ENCODE measurements around the gene DTNA. TPM values are rescaled to one million over a fixed set of nuclear protein-coding genes. Genes with fewer than 3 reads are reported as not detected.

The DTNA gene
- total and polyA plus RNA-seq, 4 donors, result 90.4 to 190 (median 131) TPM

- peaks cover 3% of the 10 kb centered on the region for H3K36me3 ChIP-seq (ENCODE audit: control insufficient read depth, insufficient read depth, low read length)
- DNase-seq (ENCODE audit: low read depth in 4 of 6, low spot score in 6 of 6), result peak in 1 of 6 donors; percentile 70
- WGBS (ENCODE audit: insufficient coverage), result no CpG with 5 or more reads among the region's 7 CpGs
- H3K4me1 ChIP-seq (ENCODE audit: control insufficient read depth, insufficient read depth, low read length), result no peaks in the 10 kb centered on the region
- no peaks in the 10 kb centered on the region for H3K27me3 ChIP-seq (ENCODE audit: control insufficient read depth, insufficient read depth, low read length)
- H3K4me3 ChIP-seq (ENCODE audit: low read depth, low read length), result no peak overlapping the region
- H3K9me3 ChIP-seq (ENCODE audit: control insufficient read depth, insufficient read depth, low read length), result no peaks in the 10 kb centered on the region
- H3K27ac ChIP-seq (ENCODE audit: low read depth, low read length), result no peak overlapping the region
Observed at GRCh38 chr18:34796035-34796657, 86.0 kb downstream of the DTNA start.

GRCh38 chr18:34799291-34799690, 89.2 kb downstream of the DTNA start:
- H3K27me3 ChIP-seq (ENCODE audit: control insufficient read depth, insufficient read depth, low read length), result no peaks in the 10 kb centered on the region
- no peaks in the 10 kb centered on the region for H3K4me1 ChIP-seq (ENCODE audit: control insufficient read depth, insufficient read depth, low read length)
- peaks cover 3% of the 10 kb centered on the region for H3K36me3 ChIP-seq (ENCODE audit: control insufficient read depth, insufficient read depth, low read length)
- DNase-seq (ENCODE audit: low read depth in 4 of 6, low spot score in 6 of 6), result peak in 1 of 6 donors; percentile 64
- H3K9me3 ChIP-seq (ENCODE audit: control insufficient read depth, insufficient read depth, low read length), result no peaks in the 10 kb centered on the region
- H3K27ac ChIP-seq (ENCODE audit: low read depth, low read length), result no peak overlapping the region
- no peak overlapping the region for H3K4me3 ChIP-seq (ENCODE audit: low read depth, low read length)
- WGBS (ENCODE audit: insufficient coverage), result no CpG with 5 or more reads among the region's 4 CpGs

GRCh38 chr18:34800381-34800780, 90.3 kb downstream of the DTNA start:
- Histone ChIP-seq H3K27me3 (ENCODE audit: control insufficient read depth, insufficient read depth, low read length) (no peaks in the 10 kb centered on the region), H3K4me3 (ENCODE audit: low read depth, low read length) (no peak overlapping the region), H3K36me3 (ENCODE audit: control insufficient read depth, insufficient read depth, low read length) (peaks cover 3% of the 10 kb centered on the region), H3K4me1 (ENCODE audit: control insufficient read depth, insufficient read depth, low read length) (no peaks in the 10 kb centered on the region), H3K9me3 (ENCODE audit: control insufficient read depth, insufficient read depth, low read length) (no peaks in the 10 kb centered on the region), H3K27ac (ENCODE audit: low read depth, low read length) (no peak overlapping the region)
- 100% methylated on average over 1 of the region's 1 CpG for WGBS (ENCODE audit: insufficient coverage)
- DNase-seq (ENCODE audit: low read depth in 4 of 6, low spot score in 6 of 6), result no peak

- Histone ChIP-seq H3K9me3 (ENCODE audit: control insufficient read depth, insufficient read depth, low read length) (no peaks in the 10 kb centered on the region), H3K27ac (ENCODE audit: low read depth, low read length) (peak overlapping the region; percentile 27), H3K36me3 (ENCODE audit: control insufficient read depth, insufficient read depth, low read length) (peaks cover 3% of the 10 kb centered on the region), H3K4me3 (ENCODE audit: low read depth, low read length) (no peak overlapping the region), H3K4me1 (ENCODE audit: control insufficient read depth, insufficient read depth, low read length) (no peaks in the 10 kb centered on the region), H3K27me3 (ENCODE audit: control insufficient read depth, insufficient read depth, low read length) (no peaks in the 10 kb centered on the region)
- DNase-seq (ENCODE audit: low read depth in 4 of 6, low spot score in 6 of 6), result no peak
- 100% methylated on average over 1 of the region's 2 CpGs for WGBS (ENCODE audit: insufficient coverage)
Observed at GRCh38 chr18:34801774-34802173, 91.7 kb downstream of the DTNA start.

- 40% methylated on average over 3 of the region's 3 CpGs for WGBS (ENCODE audit: insufficient coverage)
Observed at GRCh38 chr18:34802959-34803358, 92.9 kb downstream of the DTNA start.

GRCh38 chr18:34803877-34804400, 93.8 kb downstream of the DTNA start:
- Histone ChIP-seq H3K27me3 (ENCODE audit: control insufficient read depth, insufficient read depth, low read length) (no peaks in the 10 kb centered on the region), H3K4me1 (ENCODE audit: control insufficient read depth, insufficient read depth, low read length) (peaks cover 5% of the 10 kb centered on the region), H3K36me3 (ENCODE audit: control insufficient read depth, insufficient read depth, low read length) (no peaks in the 10 kb centered on the region), H3K9me3 (ENCODE audit: control insufficient read depth, insufficient read depth, low read length) (no peaks in the 10 kb centered on the region), H3K4me3 (ENCODE audit: low read depth, low read length) (no peak overlapping the region), H3K27ac (ENCODE audit: low read depth, low read length) (no peak overlapping the region)
- WGBS (ENCODE audit: insufficient coverage), result 70% methylated on average over 5 of the region's 5 CpGs
- no peak for DNase-seq (ENCODE audit: low read depth in 4 of 6, low spot score in 6 of 6)

More at GRCh38 chr18:34802959-34803358, 92.9 kb downstream of the DTNA start:
- no peaks in the 10 kb centered on the region for H3K27me3 ChIP-seq (ENCODE audit: control insufficient read depth, insufficient read depth, low read length)
- H3K4me1 ChIP-seq (ENCODE audit: control insufficient read depth, insufficient read depth, low read length), result peaks cover 5% of the 10 kb centered on the region
- H3K27ac ChIP-seq (ENCODE audit: low read depth, low read length), result no peak overlapping the region
- DNase-seq (ENCODE audit: low read depth in 4 of 6, low spot score in 6 of 6), result peak in 1 of 6 donors; percentile 66
- H3K4me3 ChIP-seq (ENCODE audit: low read depth, low read length), result no peak overlapping the region
- no peaks in the 10 kb centered on the region for H3K9me3 ChIP-seq (ENCODE audit: control insufficient read depth, insufficient read depth, low read length)
- H3K36me3 ChIP-seq (ENCODE audit: control insufficient read depth, insufficient read depth, low read length), result no peaks in the 10 kb centered on the region

- H3K36me3 ChIP-seq (ENCODE audit: control insufficient read depth, insufficient read depth, low read length), result no peaks in the 10 kb centered on the region
- WGBS (ENCODE audit: insufficient coverage), result 58% methylated on average over 4 of the region's 7 CpGs
- H3K9me3 ChIP-seq (ENCODE audit: control insufficient read depth, insufficient read depth, low read length), result no peaks in the 10 kb centered on the region
- no peak overlapping the region for H3K27ac ChIP-seq (ENCODE audit: low read depth, low read length)
- H3K4me1 ChIP-seq (ENCODE audit: control insufficient read depth, insufficient read depth, low read length), result peaks cover 5% of the 10 kb centered on the region
- DNase-seq (ENCODE audit: low read depth in 4 of 6, low spot score in 6 of 6), result no peak
- no peak overlapping the region for H3K4me3 ChIP-seq (ENCODE audit: low read depth, low read length)
- no peaks in the 10 kb centered on the region for H3K27me3 ChIP-seq (ENCODE audit: control insufficient read depth, insufficient read depth, low read length)
Observed at GRCh38 chr18:34805103-34805877, 95.2 kb downstream of the DTNA start.

GRCh38 chr18:34805878-34806351, 95.8 kb downstream of the DTNA start:
- Histone ChIP-seq H3K9me3 (ENCODE audit: control insufficient read depth, insufficient read depth, low read length) (no peaks in the 10 kb centered on the region), H3K27me3 (ENCODE audit: control insufficient read depth, insufficient read depth, low read length) (no peaks in the 10 kb centered on the region), H3K4me1 (ENCODE audit: control insufficient read depth, insufficient read depth, low read length) (peaks cover 5% of the 10 kb centered on the region), H3K4me3 (ENCODE audit: low read depth, low read length) (no peak overlapping the region), H3K27ac (ENCODE audit: low read depth, low read length) (peak overlapping the region; percentile 40), H3K36me3 (ENCODE audit: control insufficient read depth, insufficient read depth, low read length) (no peaks in the 10 kb centered on the region)
- DNase-seq (ENCODE audit: low read depth in 4 of 6, low spot score in 6 of 6), result no peak

GRCh38 chr18:34806527-34806926, 96.4 kb downstream of the DTNA start:
- H3K27ac ChIP-seq (ENCODE audit: low read depth, low read length), result peak overlapping the region; percentile 40
- H3K4me1 ChIP-seq (ENCODE audit: control insufficient read depth, insufficient read depth, low read length), result peaks cover 5% of the 10 kb centered on the region
- H3K36me3 ChIP-seq (ENCODE audit: control insufficient read depth, insufficient read depth, low read length), result no peaks in the 10 kb centered on the region
- no CpG with 5 or more reads among the region's 3 CpGs for WGBS (ENCODE audit: insufficient coverage)
- no peak overlapping the region for H3K4me3 ChIP-seq (ENCODE audit: low read depth, low read length)
- H3K27me3 ChIP-seq (ENCODE audit: control insufficient read depth, insufficient read depth, low read length), result no peaks in the 10 kb centered on the region
- H3K9me3 ChIP-seq (ENCODE audit: control insufficient read depth, insufficient read depth, low read length), result no peaks in the 10 kb centered on the region
- DNase-seq (ENCODE audit: low read depth in 4 of 6, low spot score in 6 of 6), result peak in 4 of 6 donors; percentile 40 to 92 (median 70)

All from spinal cord (tissue), 10 donors.